Neural progenitor cell (in vitro differentiated cells): ENCODE measurements around the gene AIMP1. TPM values are rescaled to one million over a fixed set of nuclear protein-coding genes. Genes with fewer than 3 reads are reported as not detected.

Experiments used
- DNase-seq: peaks from one replicate; pipeline ENCODE4 v3.0.0-alpha.2; 2016; ENCODE audit warnings: low spot score
- H2AFZ ChIP-seq: fragments of 200-600 bp; sonication (generic); replicated peaks from 2 replicates; pipeline ENCODE4 v1.6.1; 2016; ENCODE audit warnings: antibody characterized with exemption
- H3F3A ChIP-seq: fragments of 200-600 bp; sonication (generic); 2 replicates; pipeline ENCODE4 v1.6.1; 2016; ENCODE audit warnings: antibody characterized with exemption, low read depth
- H3K27ac ChIP-seq: fragments of 200-600 bp; sonication (generic); 2 replicates; pipeline ENCODE4 v1.5.1; 2016; ENCODE audit warnings: mild to moderate bottlenecking
- H3K27me3 ChIP-seq: fragments of 200-600 bp; sonication (generic); 2 replicates; pipeline ENCODE4 v1.6.1; 2016; ENCODE audit warnings: mild to moderate bottlenecking, moderate library complexity
- H3K36me3 ChIP-seq: fragments of 200-600 bp; sonication (generic); 2 replicates; pipeline ENCODE4 v1.5.1; 2016
- H3K4me1 ChIP-seq: fragments of 200-600 bp; sonication (generic); 2 replicates; pipeline ENCODE4 v1.6.1; 2016; ENCODE audit warnings: mixed run types
- H3K4me2 ChIP-seq: fragments of 200-600 bp; sonication (generic); 2 replicates; pipeline ENCODE4 v1.6.1; 2016
- H3K4me3 ChIP-seq: fragments of 200-600 bp; sonication (generic); 2 replicates; pipeline ENCODE4 v1.5.1; 2016
- H3K79me2 ChIP-seq: fragments of 200-600 bp; sonication (generic); 2 replicates; pipeline ENCODE4 v1.6.1; 2016; ENCODE audit warnings: low read depth
- H3K9ac ChIP-seq: fragments of 200-600 bp; sonication (generic); 2 replicates; pipeline ENCODE4 v1.6.1; 2016
- H3K9me3 ChIP-seq: fragments of 200-600 bp; sonication (generic); 2 replicates; pipeline ENCODE4 v1.5.1; 2016; ENCODE audit warnings: low read depth
- H4K20me1 ChIP-seq: fragments of 200-600 bp; sonication (generic); 2 replicates; pipeline ENCODE4 v1.6.1; 2016; ENCODE audit warnings: low read depth
- H3K27ac Mint-ChIP-seq: 3 replicates; pipeline ENCODE4 v1.8.0; 2021; ENCODE audit warnings: mixed read lengths
- H3K27me3 Mint-ChIP-seq: 2 replicates; pipeline ENCODE4 v1.8.0; 2022; ENCODE audit warnings: low read depth, mild to moderate bottlenecking, inconsistent platforms, moderate library complexity, mixed read lengths; ENCODE audit not compliant: insufficient read depth
- H3K36me3 Mint-ChIP-seq: 3 replicates; pipeline ENCODE4 v1.8.0; 2021; ENCODE audit warnings: mixed read lengths
- H3K4me1 Mint-ChIP-seq: 3 replicates; pipeline ENCODE4 v1.8.0; 2021; ENCODE audit warnings: mixed read lengths
- H3K4me3 Mint-ChIP-seq: 3 replicates; pipeline ENCODE4 v1.8.0; 2021; ENCODE audit warnings: mild to moderate bottlenecking, moderate library complexity, mixed read lengths
- H3K9me3 Mint-ChIP-seq: 3 replicates; pipeline ENCODE4 v1.8.0; 2020; ENCODE audit warnings: mixed read lengths
- CTCF ChIP-seq: fragments of 200-600 bp; sonication (generic); IDR thresholded peaks from 2 replicates; pipeline ENCODE4 v1.5.1; 2017; ENCODE audit warnings: antibody characterized with exemption, mild to moderate bottlenecking
- EZH2 ChIP-seq: fragments of 200-600 bp; sonication (generic); IDR thresholded peaks from 2 replicates; pipeline ENCODE4 v1.6.1; 2017; ENCODE audit warnings: antibody characterized with exemption, mild to moderate bottlenecking, moderate library complexity
- EZH2phosphoT487 ChIP-seq: fragments of 200-600 bp; sonication (generic); IDR thresholded peaks from 2 replicates; pipeline ENCODE4 v1.6.1; 2017; ENCODE audit warnings: antibody characterized with exemption
- total RNA-seq: library from RNA; depleted of rRNA; stranded (reverse); fragments of >200 nt; gene quantifications from 2 replicates; pipeline ENCODE4 v1.2.3, GENCODE V29; 2015; ENCODE audit warnings: low replicate concordance

The AIMP1 gene
- total RNA-seq, 1 donor from 2014 or later: 64.2 TPM

GRCh38 chr4:106370214-106370613, 53.9 kb downstream of the AIMP1 start:
- peak overlapping the region; percentile 63 for H2AFZ ChIP-seq
- Mint-ChIP-seq H3K27ac (no peak overlapping the region), H3K36me3 (no peaks in the 10 kb centered on the region)

GRCh38 chr4:106371161-106371560, 54.8 kb downstream of the AIMP1 start:
- Histone ChIP-seq H3K4me1 (no peaks in the 10 kb centered on the region), H2AFZ (no peak overlapping the region), H3K27me3 (no peaks in the 10 kb centered on the region), H4K20me1 (no peaks in the 10 kb centered on the region), H3F3A (no peaks in the 10 kb centered on the region), H3K9me3 (no peaks in the 10 kb centered on the region), H3K4me3 (no peak overlapping the region), H3K27ac (no peak overlapping the region), H3K36me3 (no peaks in the 10 kb centered on the region), H3K9ac (no peak overlapping the region), H3K4me2 (no peak overlapping the region), H3K79me2 (no peaks in the 10 kb centered on the region)
- H3K27me3 Mint-ChIP-seq: no peaks in the 10 kb centered on the region
- H3K27ac Mint-ChIP-seq: no peak overlapping the region
- no peaks in the 10 kb centered on the region for H3K4me1 Mint-ChIP-seq
- DNase-seq: no peak
- H3K4me3 Mint-ChIP-seq: no peak overlapping the region
- TF ChIP-seq CTCF (no peak), EZH2 (no peak), EZH2phosphoT487 (no peak)
- no peaks in the 10 kb centered on the region for H3K36me3 Mint-ChIP-seq
- H3K9me3 Mint-ChIP-seq: no peaks in the 10 kb centered on the region

More at GRCh38 chr4:106370214-106370613, 53.9 kb downstream of the AIMP1 start:
- DNase-seq: no peak
- Mint-ChIP-seq H3K9me3 (no peaks in the 10 kb centered on the region), H3K27me3 (no peaks in the 10 kb centered on the region), H3K4me3 (no peak overlapping the region), H3K4me1 (no peaks in the 10 kb centered on the region)
- Histone ChIP-seq H3K9ac (no peak overlapping the region), H3K36me3 (no peaks in the 10 kb centered on the region), H3K27ac (no peak overlapping the region), H3K4me2 (no peak overlapping the region), H3K9me3 (no peaks in the 10 kb centered on the region), H3K4me3 (no peak overlapping the region), H3K79me2 (no peaks in the 10 kb centered on the region), H3F3A (no peaks in the 10 kb centered on the region), H3K27me3 (no peaks in the 10 kb centered on the region), H4K20me1 (no peaks in the 10 kb centered on the region), H3K4me1 (no peaks in the 10 kb centered on the region)
- TF ChIP-seq EZH2 (no peak), CTCF (no peak), EZH2phosphoT487 (no peak)

- no peaks in the 10 kb centered on the region for H3K27me3 Mint-ChIP-seq
- H3K27ac Mint-ChIP-seq: no peak overlapping the region
- H2AFZ ChIP-seq: no peak overlapping the region
- no peak overlapping the region for H3K4me2 ChIP-seq
- H3K36me3 Mint-ChIP-seq: no peaks in the 10 kb centered on the region
- H3K36me3 ChIP-seq: no peaks in the 10 kb centered on the region
- no peaks in the 10 kb centered on the region for H3K9me3 Mint-ChIP-seq
- no peak for TF ChIP-seq EZH2
- TF ChIP-seq CTCF: no peak
- TF ChIP-seq EZH2phosphoT487: no peak
- H3K79me2 ChIP-seq: no peaks in the 10 kb centered on the region
- no peak overlapping the region for H3K9ac ChIP-seq
- no peaks in the 10 kb centered on the region for H3K4me1 Mint-ChIP-seq
- H3F3A ChIP-seq: no peaks in the 10 kb centered on the region
- H4K20me1 ChIP-seq: no peaks in the 10 kb centered on the region
- no peak for DNase-seq
- H3K9me3 ChIP-seq: no peaks in the 10 kb centered on the region
- no peak overlapping the region for H3K4me3 Mint-ChIP-seq
- no peak overlapping the region for H3K27ac ChIP-seq
- no peak overlapping the region for H3K4me3 ChIP-seq
- H3K4me1 ChIP-seq: no peaks in the 10 kb centered on the region
- H3K27me3 ChIP-seq: no peaks in the 10 kb centered on the region
Measured at GRCh38 chr4:106373026-106373425, 56.7 kb downstream of the AIMP1 start.
